Fibroblast of pulmonary artery (primary cell): ENCODE results near the gene CCDC14.
"Not testable (repeated sequence)": the region's sequence is repeated elsewhere in the genome, so short reads cannot be mapped to it uniquely, and the experiment has no call there.

Source experiments
- DNase-seq: peaks from one replicate; pipeline ENCODE4 v3.0.0-alpha.2; 2010; ENCODE audit warnings: low read depth
- H3K4me3 ChIP-seq: replicated peaks from 2 replicates; pipeline ENCODE4 v1.5.1; 2011; ENCODE audit warnings: low read depth, mild to moderate bottlenecking, control low read depth, low read length, moderate library complexity
- CTCF ChIP-seq: IDR thresholded peaks from 2 replicates; pipeline ENCODE4 v1.5.1; 2011; ENCODE audit warnings: mild to moderate bottlenecking, control low read depth, low read length, inconsistent platforms; ENCODE audit errors: missing control alignments

The CCDC14 gene

GRCh38 chr3:123960781-123961507, at the start of gene CCDC14:
Gene CCDC14, minus strand, starts transcription at chr3:123961229. Its CDS starts 56 bp downstream, at chr3:123961173.
- H3K4me3 ChIP-seq = peak within 1 kb of the TSS; percentile 97
- TF ChIP-seq CTCF = no peak
- peak; percentile 96 for DNase-seq

- not testable (repeated sequence) for H3K4me3 ChIP-seq, DNase-seq
Observed at GRCh38 chr3:124008321-124008720, 47.3 kb upstream of the CCDC14 start.

GRCh38 chr3:124007186-124007585, 46.2 kb upstream of the CCDC14 start:
- H3K4me3 ChIP-seq = no peak overlapping the region
- TF ChIP-seq CTCF = no peak
- DNase-seq = no peak

- not testable (repeated sequence) for DNase-seq, H3K4me3 ChIP-seq
Observed at GRCh38 chr3:124002405-124003079, 41.5 kb upstream of the CCDC14 start.

GRCh38 chr3:124001366-124001765, 40.3 kb upstream of the CCDC14 start:
- not testable (repeated sequence) for DNase-seq, H3K4me3 ChIP-seq

- no peak overlapping the region for H3K4me3 ChIP-seq
- TF ChIP-seq CTCF = no peak
- no peak for DNase-seq
Observed at GRCh38 chr3:123997543-123997942, 36.5 kb upstream of the CCDC14 start.

GRCh38 chr3:123993818-123994217, 32.8 kb upstream of the CCDC14 start:
- no peak for DNase-seq
- TF ChIP-seq CTCF = no peak
- H3K4me3 ChIP-seq = no peak overlapping the region

GRCh38 chr3:123991730-123992588, 30.9 kb upstream of the CCDC14 start, which contains the start of gene ROPN1:
Gene ROPN1, minus strand, starts transcription at chr3:123992124. Its CDS starts 11,643 bp downstream, at chr3:123980481.
- not testable (repeated sequence) for H3K4me3 ChIP-seq, DNase-seq
